Epithelial cell of proximal tubule (primary cell): ENCODE data around the gene MED13L. TPM values are rescaled to one million over a fixed set of nuclear protein-coding genes. Genes with fewer than 3 reads are reported as not detected.

ENCODE experiments used
- DNase-seq: peaks from one replicate; pipeline ENCODE4 v3.0.0-alpha.2; 2011; ENCODE audit warnings: low read depth
- H3K4me3 ChIP-seq: 2 replicates; pipeline ENCODE4 v1.5.1; 2011; ENCODE audit warnings: low read depth, mild to moderate bottlenecking, low read length
- CTCF ChIP-seq: conservative IDR thresholded peaks from 2 replicates; pipeline ENCODE4 v1.5.1; 2012; ENCODE audit warnings: low read depth, mild to moderate bottlenecking, low read length
- total RNA-seq: library from RNA; depleted of rRNA; stranded (reverse); fragments of >200 nt; gene quantifications from 2 replicates; pipeline ENCODE4 v1.2.3, GENCODE V29; 2015

Gene MED13L
- total RNA-seq, 1 donor from 2014 or later = 37.9 TPM

GRCh38 chr12:116259800-116260577, 17.5 kb downstream of the MED13L start:
- TF ChIP-seq CTCF = no peak
- DNase-seq = no peak
- H3K4me3 ChIP-seq = no peak overlapping the region

- DNase-seq = no peak
- no peak for TF ChIP-seq CTCF
- no peak overlapping the region for H3K4me3 ChIP-seq
These were observed 19.7 kb downstream of the MED13L start for GRCh38 chr12:116257826-116258225.

DNA sequence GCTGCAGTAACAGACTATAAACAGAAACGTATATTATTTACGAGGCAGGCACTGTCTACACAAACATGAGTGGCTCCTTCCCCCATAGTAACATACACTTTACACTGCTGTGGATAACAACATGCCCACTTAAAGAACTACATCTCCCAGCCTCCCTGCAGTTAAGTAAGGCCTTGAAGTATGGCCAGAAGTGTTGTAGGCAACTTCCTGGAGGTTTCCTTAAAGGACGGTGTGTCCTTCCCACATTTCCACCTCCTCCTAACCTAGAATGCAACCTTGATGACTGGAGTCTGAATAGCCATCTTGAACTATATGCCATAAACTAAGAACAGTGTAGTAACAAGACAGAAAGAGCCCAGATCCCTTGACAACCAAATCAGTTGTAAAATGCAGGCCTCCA, 20.3 kb downstream of the MED13L start:
- H3K4me3 ChIP-seq = no peak overlapping the region
- no peak for TF ChIP-seq CTCF
- DNase-seq = no peak

- H3K4me3 ChIP-seq = no peak overlapping the region
These were observed 27.6 kb downstream of the MED13L start for GRCh38 chr12:116249938-116250337.

GRCh38 chr12:116248930-116249329, 28.6 kb downstream of the MED13L start:
- DNase-seq = no peak
- H3K4me3 ChIP-seq = no peak overlapping the region
- TF ChIP-seq CTCF = no peak

More at GRCh38 chr12:116249938-116250337, 27.6 kb downstream of the MED13L start:
- no peak for TF ChIP-seq CTCF
- DNase-seq = no peak

DNA sequence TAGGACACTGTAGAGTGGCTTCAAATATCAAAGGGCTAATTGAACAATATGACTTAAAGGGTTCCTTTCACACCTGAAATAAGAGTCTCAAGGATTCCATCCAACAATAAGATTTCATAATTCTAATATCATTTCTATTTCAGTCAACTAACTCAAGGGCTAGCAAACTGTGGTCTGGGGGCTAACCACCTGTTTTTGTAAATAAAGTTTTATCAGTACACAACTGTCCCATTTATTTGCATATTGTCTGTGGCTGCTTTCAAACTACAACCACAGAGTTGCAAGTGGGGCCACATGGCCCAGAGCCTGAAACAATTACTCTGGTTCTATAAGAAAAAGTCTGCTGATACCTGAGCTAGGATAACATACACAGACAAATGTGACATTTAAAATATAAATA, 29.1 kb downstream of the MED13L start:
- no peak for DNase-seq
- no peak overlapping the region for H3K4me3 ChIP-seq
- TF ChIP-seq CTCF = no peak

- no peak for TF ChIP-seq CTCF
- H3K4me3 ChIP-seq = no peak overlapping the region
- DNase-seq = no peak
These were observed 30.1 kb downstream of the MED13L start for GRCh38 chr12:116247377-116247776.
